GM23338 (cell line): ENCODE measurements around the gene CPXM1. TPM values are rescaled to one million over a fixed set of nuclear protein-coding genes. Genes with fewer than 3 reads are reported as not detected.

Experiments
- ATAC-seq: fragments of 200-7000 bp; cut with Tn5 transposase; 3 replicates; pipeline ENCODE4 v1.9.1; 2020
- DNase-seq: peaks from one replicate; pipeline ENCODE4 v3.0.0-alpha.2; 2015; ENCODE audit warnings: low spot score
- H2AFZ ChIP-seq: fragments of 200-600 bp; sonication (generic); 2 replicates; pipeline ENCODE4 v1.8.0; 2016; ENCODE audit warnings: antibody characterized with exemption, mild to moderate bottlenecking, moderate library complexity
- H3F3A ChIP-seq: fragments of 200-600 bp; sonication (generic); replicated peaks from 2 replicates; pipeline ENCODE4 v1.8.0; 2017; ENCODE audit warnings: antibody characterized with exemption, mixed run types, low read depth
- H3K27ac ChIP-seq: fragments of 200-600 bp; sonication (generic); 2 replicates; pipeline ENCODE4 v1.6.1; 2016; ENCODE audit warnings: low read depth
- H3K27me3 ChIP-seq: fragments of 200-600 bp; sonication (generic); 2 replicates; pipeline ENCODE4 v1.8.0; 2016; ENCODE audit warnings: mild to moderate bottlenecking, mixed run types, moderate library complexity; ENCODE audit not compliant: insufficient read depth
- H3K36me3 ChIP-seq: fragments of 200-600 bp; sonication (generic); 2 replicates; pipeline ENCODE4 v1.8.0; 2016; ENCODE audit warnings: mild to moderate bottlenecking; ENCODE audit not compliant: insufficient read depth
- H3K4me1 ChIP-seq: fragments of 200-600 bp; sonication (generic); 2 replicates; pipeline ENCODE4 v1.8.0; 2016; ENCODE audit warnings: mild to moderate bottlenecking, moderate library complexity; ENCODE audit not compliant: insufficient read depth
- H3K4me2 ChIP-seq: fragments of 200-600 bp; sonication (generic); 2 replicates; pipeline ENCODE4 v1.7.1; 2017; ENCODE audit warnings: mixed run types
- H3K4me3 ChIP-seq: fragments of 200-600 bp; sonication (generic); 2 replicates; pipeline ENCODE4 v1.6.1; 2016; ENCODE audit warnings: mixed run types
- H3K79me2 ChIP-seq: fragments of 200-600 bp; sonication (generic); replicated peaks from 2 replicates; pipeline ENCODE4 v1.8.0; 2017; ENCODE audit warnings: mild to moderate bottlenecking; ENCODE audit not compliant: insufficient read depth
- H3K9me2 ChIP-seq: fragments of 200-600 bp; sonication (generic); 2 replicates; pipeline ENCODE4 v1.8.0; 2017; ENCODE audit not compliant: insufficient read depth
- H4K20me1 ChIP-seq: fragments of 200-600 bp; sonication (generic); replicated peaks from 2 replicates; pipeline ENCODE4 v1.8.0; 2017; ENCODE audit warnings: mild to moderate bottlenecking; ENCODE audit not compliant: insufficient read depth
- H3K27ac Mint-ChIP-seq: 2 replicates; pipeline ENCODE4 v1.8.0; 2020; ENCODE audit warnings: inconsistent platforms, mild to moderate bottlenecking, moderate library complexity, mixed read lengths
- H3K27me3 Mint-ChIP-seq: 3 replicates; pipeline ENCODE4 v1.8.0; 2022; ENCODE audit warnings: low read depth, mild to moderate bottlenecking, moderate library complexity, mixed read lengths, inconsistent platforms; ENCODE audit not compliant: insufficient read depth, poor library complexity
- H3K36me3 Mint-ChIP-seq: 3 replicates; pipeline ENCODE4 v1.8.0; 2021; ENCODE audit warnings: low read depth, mild to moderate bottlenecking, inconsistent platforms, moderate library complexity, mixed read lengths
- H3K4me1 Mint-ChIP-seq: 3 replicates; pipeline ENCODE4 v1.8.0; 2020; ENCODE audit warnings: mild to moderate bottlenecking, inconsistent platforms, mixed read lengths
- H3K4me3 Mint-ChIP-seq: 3 replicates; pipeline ENCODE4 v1.8.0; 2021; ENCODE audit warnings: moderate library complexity, mild to moderate bottlenecking, inconsistent platforms, mixed read lengths
- H3K9me3 Mint-ChIP-seq: 3 replicates; pipeline ENCODE4 v1.8.0; 2020; ENCODE audit warnings: moderate library complexity, mild to moderate bottlenecking, inconsistent platforms, mixed read lengths
- CREB1 ChIP-seq: fragments of 250-450 bp; sonication (Bioruptor Pico); IDR thresholded peaks from 2 replicates; pipeline ENCODE4 v1.5.0; 2020; ENCODE audit warnings: low read depth, mild to moderate bottlenecking, moderate library complexity
- EZH2 ChIP-seq: fragments of 200-600 bp; sonication (generic); IDR thresholded peaks from one replicate; pipeline ENCODE4 v1.8.0; 2017; ENCODE audit warnings: antibody characterized with exemption, mild to moderate bottlenecking, low read depth; ENCODE audit not compliant: unreplicated experiment
- EZH2phosphoT487 ChIP-seq: fragments of 200-600 bp; sonication (generic); IDR thresholded peaks from one replicate; pipeline ENCODE4 v1.8.1; 2018; ENCODE audit warnings: antibody characterized with exemption; ENCODE audit not compliant: unreplicated experiment
- JUNB ChIP-seq: IDR thresholded peaks from one replicate; pipeline ENCODE4 v1.6.1; 2016; ENCODE audit warnings: antibody characterized with exemption; ENCODE audit not compliant: unreplicated experiment
- NANOG ChIP-seq: IDR thresholded peaks from 2 replicates; pipeline ENCODE4 v1.6.1; 2016; ENCODE audit warnings: antibody characterized with exemption, borderline replicate concordance
- POLR2AphosphoS5 ChIP-seq: IDR thresholded peaks from 2 replicates; pipeline ENCODE4 v1.6.1; 2016; ENCODE audit warnings: antibody characterized with exemption, low read depth
- STAT1 ChIP-seq: IDR thresholded peaks from one replicate; pipeline ENCODE4 v1.6.1; 2016; ENCODE audit warnings: antibody characterized with exemption; ENCODE audit not compliant: unreplicated experiment
- ZNF114 ChIP-seq: fragments of 250-450 bp; sonication (Bioruptor Pico); IDR thresholded peaks from 2 replicates; pipeline ENCODE4 v1.5.0; 2020; ENCODE audit warnings: mild to moderate bottlenecking, moderate library complexity
- ZNF331 ChIP-seq: fragments of 250-450 bp; sonication (Bioruptor Pico); IDR thresholded peaks from 2 replicates; pipeline ENCODE4 v1.5.0; 2020; ENCODE audit warnings: low read depth, mild to moderate bottlenecking, moderate library complexity
- polyA plus RNA-seq: library from polyadenylated mRNA; unstranded; fragments of >200 nt; fragmentation: Nextera tagmentation; extraction: Ambion mirVana; gene quantifications from 2 replicates; pipeline ENCODE4 v1.2.1, GENCODE V29; 2016
- total RNA-seq: library from RNA; depleted of rRNA; stranded (reverse); fragments of >200 nt; shearing (Covaris generic); gene quantifications from 2 replicates; pipeline ENCODE4 v1.2.3, GENCODE V29; 2014
- TF ChIP-seq, protein P1 (sequence below): IDR thresholded peaks from one replicate; pipeline ENCODE4 v1.6.1; 2018; ENCODE audit warnings: antibody characterized with exemption; ENCODE audit not compliant: unreplicated experiment
- TF ChIP-seq, protein P2 (sequence below): fragments of 250-450 bp; sonication (Bioruptor Pico); IDR thresholded peaks from 2 replicates; pipeline ENCODE4 v1.5.0; 2020; ENCODE audit warnings: mild to moderate bottlenecking, moderate library complexity
- TF ChIP-seq, protein P3 (sequence below): IDR thresholded peaks from 2 replicates; pipeline ENCODE4 v1.6.1; 2016; ENCODE audit warnings: antibody characterized with exemption

Gene CPXM1
- total and polyA plus RNA-seq, 2 experiments from 2014 or later, result 17.0 to 29.3 TPM

DNA sequence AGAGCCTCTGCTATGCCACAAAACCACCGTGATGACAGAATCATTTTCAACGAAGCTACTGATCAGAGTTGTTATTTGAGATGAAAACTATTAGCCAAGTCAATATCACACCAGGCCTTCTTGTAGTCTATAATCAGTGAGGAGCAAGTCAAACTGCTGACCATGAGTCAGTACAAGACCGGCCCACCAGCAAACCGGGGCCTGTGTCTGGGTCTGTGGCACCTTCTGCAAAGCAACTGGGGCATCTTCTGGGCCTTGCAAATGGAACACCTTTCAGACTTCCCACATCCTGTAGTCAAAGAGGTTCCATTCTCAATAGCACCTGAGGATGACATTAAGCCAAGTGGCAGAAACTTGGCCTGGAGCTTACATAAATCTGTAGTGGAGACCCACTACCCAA, 38.5 kb downstream of the CPXM1 start (continued):
- TF ChIP-seq, protein P1, sequence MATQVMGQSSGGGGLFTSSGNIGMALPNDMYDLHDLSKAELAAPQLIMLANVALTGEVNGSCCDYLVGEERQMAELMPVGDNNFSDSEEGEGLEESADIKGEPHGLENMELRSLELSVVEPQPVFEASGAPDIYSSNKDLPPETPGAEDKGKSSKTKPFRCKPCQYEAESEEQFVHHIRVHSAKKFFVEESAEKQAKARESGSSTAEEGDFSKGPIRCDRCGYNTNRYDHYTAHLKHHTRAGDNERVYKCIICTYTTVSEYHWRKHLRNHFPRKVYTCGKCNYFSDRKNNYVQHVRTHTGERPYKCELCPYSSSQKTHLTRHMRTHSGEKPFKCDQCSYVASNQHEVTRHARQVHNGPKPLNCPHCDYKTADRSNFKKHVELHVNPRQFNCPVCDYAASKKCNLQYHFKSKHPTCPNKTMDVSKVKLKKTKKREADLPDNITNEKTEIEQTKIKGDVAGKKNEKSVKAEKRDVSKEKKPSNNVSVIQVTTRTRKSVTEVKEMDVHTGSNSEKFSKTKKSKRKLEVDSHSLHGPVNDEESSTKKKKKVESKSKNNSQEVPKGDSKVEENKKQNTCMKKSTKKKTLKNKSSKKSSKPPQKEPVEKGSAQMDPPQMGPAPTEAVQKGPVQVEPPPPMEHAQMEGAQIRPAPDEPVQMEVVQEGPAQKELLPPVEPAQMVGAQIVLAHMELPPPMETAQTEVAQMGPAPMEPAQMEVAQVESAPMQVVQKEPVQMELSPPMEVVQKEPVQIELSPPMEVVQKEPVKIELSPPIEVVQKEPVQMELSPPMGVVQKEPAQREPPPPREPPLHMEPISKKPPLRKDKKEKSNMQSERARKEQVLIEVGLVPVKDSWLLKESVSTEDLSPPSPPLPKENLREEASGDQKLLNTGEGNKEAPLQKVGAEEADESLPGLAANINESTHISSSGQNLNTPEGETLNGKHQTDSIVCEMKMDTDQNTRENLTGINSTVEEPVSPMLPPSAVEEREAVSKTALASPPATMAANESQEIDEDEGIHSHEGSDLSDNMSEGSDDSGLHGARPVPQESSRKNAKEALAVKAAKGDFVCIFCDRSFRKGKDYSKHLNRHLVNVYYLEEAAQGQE, result no peak
- TF ChIP-seq ZNF331 (CRISPR knock-in tag), result no peak
- TF ChIP-seq STAT1, result no peak

DNA sequence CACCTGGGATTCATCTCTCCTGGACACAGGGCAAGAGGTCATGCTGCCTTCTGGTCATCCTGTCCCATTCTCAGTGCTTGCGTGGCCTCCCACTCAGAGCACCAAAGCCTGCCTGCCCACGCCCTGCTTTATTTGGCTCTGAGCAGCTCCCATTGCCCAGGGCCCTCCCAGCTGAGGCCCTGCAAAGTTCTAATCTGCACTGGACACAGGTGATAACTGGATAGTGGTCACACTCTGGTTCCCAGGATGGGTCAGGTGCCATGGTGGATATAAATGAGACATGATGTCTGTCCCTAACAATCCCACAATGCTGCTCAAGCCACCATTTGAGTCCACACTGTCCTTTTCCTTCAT, 39.5 kb downstream of the CPXM1 start:
- Histone ChIP-seq H3F3A (no peaks in the 10 kb centered on the region), H3K4me2 (no peak overlapping the region), H3K4me1 (peaks cover 8% of the 10 kb centered on the region), H3K36me3 (no peaks in the 10 kb centered on the region), H3K27me3 (no peaks in the 10 kb centered on the region), H3K4me3 (no peak overlapping the region), H3K27ac (no peak overlapping the region), H4K20me1 (no peaks in the 10 kb centered on the region), H3K79me2 (no peaks in the 10 kb centered on the region), H3K9me2 (no peaks in the 10 kb centered on the region), H2AFZ (no peak overlapping the region)
- no peak for DNase-seq
- Mint-ChIP-seq H3K9me3 (no peaks in the 10 kb centered on the region), H3K27me3 (peaks cover 6% of the 10 kb centered on the region), H3K36me3 (no peaks in the 10 kb centered on the region), H3K27ac (no peak overlapping the region), H3K4me3 (no peak overlapping the region), H3K4me1 (peaks cover 33% of the 10 kb centered on the region)
- no peak for ATAC-seq
- TF ChIP-seq, protein P1, result no peak
- TF ChIP-seq CREB1 (CRISPR knock-in tag), result no peak
- no peak for TF ChIP-seq ZNF331 (CRISPR knock-in tag)
- TF ChIP-seq EZH2, result no peak
- no peak for TF ChIP-seq POLR2AphosphoS5
- TF ChIP-seq EZH2phosphoT487, result no peak
- TF ChIP-seq, protein P2, sequence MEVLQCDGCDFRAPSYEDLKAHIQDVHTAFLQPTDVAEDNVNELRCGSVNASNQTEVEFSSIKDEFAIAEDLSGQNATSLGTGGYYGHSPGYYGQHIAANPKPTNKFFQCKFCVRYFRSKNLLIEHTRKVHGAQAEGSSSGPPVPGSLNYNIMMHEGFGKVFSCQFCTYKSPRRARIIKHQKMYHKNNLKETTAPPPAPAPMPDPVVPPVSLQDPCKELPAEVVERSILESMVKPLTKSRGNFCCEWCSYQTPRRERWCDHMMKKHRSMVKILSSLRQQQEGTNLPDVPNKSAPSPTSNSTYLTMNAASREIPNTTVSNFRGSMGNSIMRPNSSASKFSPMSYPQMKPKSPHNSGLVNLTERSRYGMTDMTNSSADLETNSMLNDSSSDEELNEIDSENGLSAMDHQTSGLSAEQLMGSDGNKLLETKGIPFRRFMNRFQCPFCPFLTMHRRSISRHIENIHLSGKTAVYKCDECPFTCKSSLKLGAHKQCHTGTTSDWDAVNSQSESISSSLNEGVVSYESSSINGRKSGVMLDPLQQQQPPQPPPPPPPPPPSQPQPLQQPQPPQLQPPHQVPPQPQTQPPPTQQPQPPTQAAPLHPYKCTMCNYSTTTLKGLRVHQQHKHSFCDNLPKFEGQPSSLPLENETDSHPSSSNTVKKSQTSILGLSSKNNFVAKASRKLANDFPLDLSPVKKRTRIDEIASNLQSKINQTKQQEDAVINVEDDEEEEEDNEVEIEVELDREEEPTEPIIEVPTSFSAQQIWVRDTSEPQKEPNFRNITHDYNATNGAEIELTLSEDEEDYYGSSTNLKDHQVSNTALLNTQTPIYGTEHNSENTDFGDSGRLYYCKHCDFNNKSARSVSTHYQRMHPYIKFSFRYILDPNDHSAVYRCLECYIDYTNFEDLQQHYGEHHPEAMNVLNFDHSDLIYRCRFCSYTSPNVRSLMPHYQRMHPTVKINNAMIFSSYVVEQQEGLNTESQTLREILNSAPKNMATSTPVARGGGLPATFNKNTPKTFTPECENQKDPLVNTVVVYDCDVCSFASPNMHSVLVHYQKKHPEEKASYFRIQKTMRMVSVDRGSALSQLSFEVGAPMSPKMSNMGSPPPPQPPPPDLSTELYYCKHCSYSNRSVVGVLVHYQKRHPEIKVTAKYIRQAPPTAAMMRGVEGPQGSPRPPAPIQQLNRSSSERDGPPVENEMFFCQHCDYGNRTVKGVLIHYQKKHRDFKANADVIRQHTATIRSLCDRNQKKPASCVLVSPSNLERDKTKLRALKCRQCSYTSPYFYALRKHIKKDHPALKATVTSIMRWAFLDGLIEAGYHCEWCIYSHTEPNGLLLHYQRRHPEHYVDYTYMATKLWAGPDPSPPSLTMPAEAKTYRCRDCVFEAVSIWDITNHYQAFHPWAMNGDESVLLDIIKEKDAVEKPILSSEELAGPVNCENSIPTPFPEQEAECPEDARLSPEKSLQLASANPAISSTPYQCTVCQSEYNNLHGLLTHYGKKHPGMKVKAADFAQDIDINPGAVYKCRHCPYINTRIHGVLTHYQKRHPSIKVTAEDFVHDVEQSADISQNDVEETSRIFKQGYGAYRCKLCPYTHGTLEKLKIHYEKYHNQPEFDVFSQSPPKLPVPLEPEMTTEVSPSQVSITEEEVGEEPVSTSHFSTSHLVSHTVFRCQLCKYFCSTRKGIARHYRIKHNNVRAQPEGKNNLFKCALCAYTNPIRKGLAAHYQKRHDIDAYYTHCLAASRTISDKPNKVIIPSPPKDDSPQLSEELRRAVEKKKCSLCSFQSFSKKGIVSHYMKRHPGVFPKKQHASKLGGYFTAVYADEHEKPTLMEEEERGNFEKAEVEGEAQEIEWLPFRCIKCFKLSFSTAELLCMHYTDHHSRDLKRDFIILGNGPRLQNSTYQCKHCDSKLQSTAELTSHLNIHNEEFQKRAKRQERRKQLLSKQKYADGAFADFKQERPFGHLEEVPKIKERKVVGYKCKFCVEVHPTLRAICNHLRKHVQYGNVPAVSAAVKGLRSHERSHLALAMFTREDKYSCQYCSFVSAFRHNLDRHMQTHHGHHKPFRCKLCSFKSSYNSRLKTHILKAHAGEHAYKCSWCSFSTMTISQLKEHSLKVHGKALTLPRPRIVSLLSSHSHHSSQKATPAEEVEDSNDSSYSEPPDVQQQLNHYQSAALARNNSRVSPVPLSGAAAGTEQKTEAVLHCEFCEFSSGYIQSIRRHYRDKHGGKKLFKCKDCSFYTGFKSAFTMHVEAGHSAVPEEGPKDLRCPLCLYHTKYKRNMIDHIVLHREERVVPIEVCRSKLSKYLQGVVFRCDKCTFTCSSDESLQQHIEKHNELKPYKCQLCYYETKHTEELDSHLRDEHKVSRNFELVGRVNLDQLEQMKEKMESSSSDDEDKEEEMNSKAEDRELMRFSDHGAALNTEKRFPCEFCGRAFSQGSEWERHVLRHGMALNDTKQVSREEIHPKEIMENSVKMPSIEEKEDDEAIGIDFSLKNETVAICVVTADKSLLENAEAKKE (CRISPR knock-in tag), result no peak
- no peak for TF ChIP-seq JUNB
- TF ChIP-seq, protein P3, sequence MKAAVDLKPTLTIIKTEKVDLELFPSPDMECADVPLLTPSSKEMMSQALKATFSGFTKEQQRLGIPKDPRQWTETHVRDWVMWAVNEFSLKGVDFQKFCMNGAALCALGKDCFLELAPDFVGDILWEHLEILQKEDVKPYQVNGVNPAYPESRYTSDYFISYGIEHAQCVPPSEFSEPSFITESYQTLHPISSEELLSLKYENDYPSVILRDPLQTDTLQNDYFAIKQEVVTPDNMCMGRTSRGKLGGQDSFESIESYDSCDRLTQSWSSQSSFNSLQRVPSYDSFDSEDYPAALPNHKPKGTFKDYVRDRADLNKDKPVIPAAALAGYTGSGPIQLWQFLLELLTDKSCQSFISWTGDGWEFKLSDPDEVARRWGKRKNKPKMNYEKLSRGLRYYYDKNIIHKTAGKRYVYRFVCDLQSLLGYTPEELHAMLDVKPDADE, result no peak
- TF ChIP-seq ZNF114 (CRISPR knock-in tag), result no peak
- no peak for TF ChIP-seq NANOG
- no peak for TF ChIP-seq STAT1
